H1 (cell line): ENCODE results near the gene TAS1R3. TPM values are rescaled to one million over a fixed set of nuclear protein-coding genes. Genes with fewer than 3 reads are reported as not detected.

Experiments used
- ASH2L ChIP-seq: fragments of 200-600, 300-600 bp; sonication (generic); IDR thresholded peaks from one replicate; pipeline ENCODE4 v1.7.1; 2017; ENCODE audit warnings: low read length
- ATF2 ChIP-seq: IDR thresholded peaks from 2 replicates; pipeline ENCODE4 v1.6.1; 2012; ENCODE audit warnings: low read length, inconsistent platforms
- BACH1 ChIP-seq: IDR thresholded peaks from 2 replicates; pipeline ENCODE4 v1.6.1; 2012; ENCODE audit warnings: low read length, improper control_type of control experiment
- BCL11A ChIP-seq, 2 experiments: IDR thresholded peaks; one replicate each; pipeline ENCODE4 v1.6.1; 2011; ENCODE audit warnings: low read depth in 2 of 2, low read length in 2 of 2, mild to moderate bottlenecking in 2 of 2
- BRCA1 ChIP-seq: IDR thresholded peaks from 2 replicates; pipeline ENCODE4 v1.6.1; 2012; ENCODE audit warnings: low read depth, low read length, improper control_type of control experiment
- CEBPB ChIP-seq: IDR thresholded peaks from 2 replicates; pipeline ENCODE4 v1.6.1; 2012; ENCODE audit warnings: low read depth, low read length
- CHD1 ChIP-seq: IDR thresholded peaks from 2 replicates; pipeline ENCODE4 v1.6.1; 2012; ENCODE audit warnings: low read depth, low read length, improper control_type of control experiment
- E2F6 ChIP-seq: IDR thresholded peaks from 2 replicates; pipeline ENCODE4 v1.6.1; 2012; ENCODE audit warnings: inconsistent platforms
- EGR1 ChIP-seq: IDR thresholded peaks from 2 replicates; pipeline ENCODE4 v1.6.1; 2011; ENCODE audit warnings: low read depth, low read length, borderline replicate concordance
- EZH2 ChIP-seq: fragments of 200-600 bp; sonication (generic); IDR thresholded peaks from 2 replicates; pipeline ENCODE4 v1.7.1; 2012; ENCODE audit warnings: low read depth, mild to moderate bottlenecking, moderate library complexity, low read length, inconsistent platforms; ENCODE audit not compliant: severe bottlenecking
- HDAC2 ChIP-seq, 2 experiments: fragments of 300-600 bp in 1 of 2; sonication (generic) in 1 of 2; IDR thresholded peaks; 2 replicates each; pipeline ENCODE4 v1.6.1; 2011 to 2012; ENCODE audit warnings: low read depth in 2 of 2, low read length in 2 of 2, mild to moderate bottlenecking in 2 of 2, moderate library complexity in 2 of 2, borderline replicate concordance in 1 of 2, inconsistent platforms in 1 of 2
- NRF1 ChIP-seq: IDR thresholded peaks from 2 replicates; pipeline ENCODE4 v1.6.1; 2011; ENCODE audit warnings: mild to moderate bottlenecking, low read depth, low read length, improper control_type of control experiment
- POLR2AphosphoS5 ChIP-seq: IDR thresholded peaks from 2 replicates; pipeline ENCODE4 v1.6.1; 2011; ENCODE audit warnings: low read depth, low read length
- RFX5 ChIP-seq: IDR thresholded peaks from 2 replicates; pipeline ENCODE4 v1.6.1; 2011; ENCODE audit warnings: low read depth, low read length, improper control_type of control experiment, borderline replicate concordance
- RNF2 ChIP-seq: fragments of 200-900, 300-1000 bp; sonication (generic); IDR thresholded peaks from 2 replicates; pipeline ENCODE4 v1.7.1; 2016; ENCODE audit warnings: borderline replicate concordance, low read depth, mild to moderate bottlenecking, antibody characterized with exemption, low read length; ENCODE audit not compliant: poor library complexity, severe bottlenecking; ENCODE audit errors: missing control alignments
- RXRA ChIP-seq: IDR thresholded peaks from 2 replicates; pipeline ENCODE4 v1.6.1; 2011; ENCODE audit warnings: low read depth, mild to moderate bottlenecking, low read length, moderate library complexity; ENCODE audit not compliant: insufficient read depth
- SP1 ChIP-seq: IDR thresholded peaks from 2 replicates; pipeline ENCODE4 v1.6.1; 2011; ENCODE audit warnings: low read depth, low read length
- SRF ChIP-seq: IDR thresholded peaks from 2 replicates; pipeline ENCODE4 v1.6.1; 2011; ENCODE audit warnings: mild to moderate bottlenecking, low read depth, low read length, moderate library complexity
- USF2 ChIP-seq: IDR thresholded peaks from 2 replicates; pipeline ENCODE4 v1.6.1; 2011; ENCODE audit warnings: low read length, improper control_type of control experiment
- YY1 ChIP-seq: IDR thresholded peaks from 2 replicates; pipeline ENCODE4 v1.6.1; 2011; ENCODE audit warnings: low read depth, mild to moderate bottlenecking, low read length
- polyA plus RNA-seq, 7 experiments: library from polyadenylated mRNA; depleted of rRNA in 3 of 7; stranded (reverse) in 5 of 7; unstranded in 2 of 7; fragments of >200 nt in 5 of 7; fragments of 200-250 nt in 2 of 7; gene quantifications; 1 replicate in 5 of 7; 2 replicates in 1 of 7; 4 replicates in 1 of 7; pipeline versions ENCODE4 v1.2.1 to v1.2.3, GENCODE V29; 2011 to 2013; ENCODE audit warnings: missing spikeins in 2 of 7, mixed read lengths in 2 of 7
- total RNA-seq: library from RNA; stranded (reverse); fragmentation: NEBNext Ultra II Directional; extraction: Animal tissue kit (Norgen Biotek cat#: 25700); gene quantifications from 2 replicates; pipeline ENCODE4 v1.2.1, GENCODE V29; 2021

Gene TAS1R3
- total and polyA plus RNA-seq, 2 of the 8 experiments (the other 6 are each of a cell fraction or from before 2014, with no cell fraction given), result 0.03 to 0.19 TPM

GRCh38 chr1:1307923-1308755 is 22.9 kb upstream of the TAS1R3 start, which contains the start of the genes ACAP3 and PUSL1 (continued):
- no peak for TF ChIP-seq USF2
- no peak for TF ChIP-seq CHD1
- TF ChIP-seq RFX5, result no peak
- no peak for TF ChIP-seq BRCA1
- no peak for TF ChIP-seq SP1
- TF ChIP-seq POLR2AphosphoS5, result 0 out of 2 replicates have a peak, but pooled peaks have one; percentile 20
- no peak for TF ChIP-seq SRF
- TF ChIP-seq YY1, result peak; percentile 35; the same call in 1 of the 2 replicates
- no peak for TF ChIP-seq E2F6
- TF ChIP-seq ASH2L, result peak; percentile 85
- no peak for TF ChIP-seq EZH2
- TF ChIP-seq ATF2, result 0 out of 2 replicates have a peak, but pooled peaks have one; percentile 30
- TF ChIP-seq BACH1, result peak; percentile 64; the same call in 1 of the 2 replicates
- TF ChIP-seq NRF1, result peak; percentile 54
- peak; percentile 8; the same call in 1 of the 2 replicates for TF ChIP-seq EGR1
- TF ChIP-seq HDAC2 (IDR thresholded peaks at IDR 0.05; ENCODE audit: borderline replicate concordance in 1 of 2, low read depth in 2 of 2, low read length in 2 of 2), result peak in 1 of 2 experiments; percentile 39; a peak in 1 of 4 replicates
- TF ChIP-seq CEBPB, result peak; percentile 99
- TF ChIP-seq RXRA, result no peak
- TF ChIP-seq RNF2, result no peak
- TF ChIP-seq BCL11A (IDR thresholded peaks at IDR 0.05; ENCODE audit: low read depth in 2 of 2, low read length in 2 of 2), result no peak
